ENCODE measurements around the gene NOL11. TPM values are rescaled to one million over a fixed set of nuclear protein-coding genes. Genes with fewer than 3 reads are reported as not detected.

NOL11 gene
- total and polyA plus RNA-seq, 12 donors: 21.7 to 44.8 (median 24.7) TPM

GRCh38 chr17:67675481-67675880 is 42.3 kb upstream of the NOL11 start:
- intact Hi-C loops (cut with DNase I): loop anchor here in 1 of 10 donors (10.0 kb wide), 1 partner anchor 71 kb away; no protein-coding TSS in a partner anchor
- Histone ChIP-seq H3K36me3 (peaks cover 0 to 70% (median 0%) of the 10 kb centered on the region in 9 donors), H3K27ac (peak overlapping the region in 1 of 10 donors; percentile 41), H3K27me3 (no peaks in the 10 kb centered on the region), H3K9me3 (no peaks in the 10 kb centered on the region), H3K4me3 (no peak overlapping the region), H3K4me1 (peaks cover 0 to 36% (median 11%) of the 10 kb centered on the region in 9 donors)
- WGBS, 2 donors: 54 to 58% methylated on average over 4 of the region's 4 CpGs
- DNase-seq: peak in 1 of 2 donors; percentile 23
- ATAC-seq: peak in 4 of 8 donors; percentile 53 to 72 (median 61)
- no peak for TF ChIP-seq CTCF (IDR thresholded peaks at IDR 0.05)

DNA sequence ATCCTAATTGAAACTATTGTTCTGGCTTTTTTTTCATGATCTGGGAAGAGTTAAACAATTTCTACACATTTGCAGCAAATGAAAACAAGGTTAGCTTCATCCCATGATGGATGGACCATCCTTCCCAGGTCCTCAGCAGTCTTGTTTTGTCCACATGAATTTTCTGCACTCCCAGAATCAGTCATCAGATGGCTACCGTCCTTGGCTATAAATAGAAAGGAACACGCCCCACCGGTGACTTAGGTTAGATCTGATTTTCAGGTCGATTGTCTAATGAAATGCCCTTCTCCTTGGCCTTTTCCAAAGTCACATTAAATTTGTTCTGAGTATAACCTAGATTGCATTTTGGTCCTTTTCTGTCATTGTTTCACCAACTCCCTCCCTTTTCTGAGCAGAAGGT is 41.4 kb upstream of the NOL11 start:
- no peak for TF ChIP-seq CTCF (IDR thresholded peaks at IDR 0.05)
- DNase-seq: no peak
- intact Hi-C loops (cut with DNase I): loop anchor here in 1 of 10 donors (10.0 kb wide), 1 partner anchor 72 kb away; no protein-coding TSS in a partner anchor
- peaks cover 0 to 31% (median 11%) of the 10 kb centered on the region in 9 donors for H3K4me1 ChIP-seq
- no peak for ATAC-seq
- H3K27me3 ChIP-seq: no peaks in the 10 kb centered on the region
- H3K27ac ChIP-seq: no peak overlapping the region
- H3K36me3 ChIP-seq: peaks cover 0 to 63% (median 0%) of the 10 kb centered on the region in 9 donors
- H3K4me3 ChIP-seq: no peak overlapping the region
- WGBS, 2 donors: 22 to 35% methylated on average over 4 of the region's 4 CpGs
- no peaks in the 10 kb centered on the region for H3K9me3 ChIP-seq

GRCh38 chr17:67678414-67678813 is 39.3 kb upstream of the NOL11 start:
- H3K27ac ChIP-seq: no peak overlapping the region
- 91 to 94% methylated on average over 2 of the region's 2 CpGs for WGBS, 2 donors
- H3K9me3 ChIP-seq: no peaks in the 10 kb centered on the region
- peaks cover 0 to 25% (median 11%) of the 10 kb centered on the region in 9 donors for H3K4me1 ChIP-seq
- intact Hi-C loops (cut with DNase I): loop anchor here in 1 of 10 donors (10.0 kb wide), 1 partner anchor 74 kb away; no protein-coding TSS in a partner anchor
- no peak for TF ChIP-seq CTCF (IDR thresholded peaks at IDR 0.05)
- peaks cover 0 to 45% (median 0%) of the 10 kb centered on the region in 9 donors for H3K36me3 ChIP-seq
- DNase-seq: no peak
- no peak for ATAC-seq
- no peak overlapping the region for H3K4me3 ChIP-seq
- H3K27me3 ChIP-seq: no peaks in the 10 kb centered on the region

- no peak overlapping the region for H3K4me3 ChIP-seq
- intact Hi-C loops (cut with DNase I): loop anchor here in 1 of 10 donors (10.0 kb wide), 1 partner anchor 74 kb away; no protein-coding TSS in a partner anchor
- DNase-seq: no peak
- H3K36me3 ChIP-seq: peaks cover 0 to 42% (median 0%) of the 10 kb centered on the region in 9 donors
- H3K27ac ChIP-seq: no peak overlapping the region
- H3K27me3 ChIP-seq: no peaks in the 10 kb centered on the region
- no peak for TF ChIP-seq CTCF (IDR thresholded peaks at IDR 0.05)
- no peaks in the 10 kb centered on the region for H3K9me3 ChIP-seq
- 96 to 99% methylated on average over 2 of the region's 2 CpGs for WGBS, 2 donors
- H3K4me1 ChIP-seq: peaks cover 0 to 25% (median 11%) of the 10 kb centered on the region in 9 donors
- no peak for ATAC-seq
Measured at GRCh38 chr17:67679225-67679624, 38.5 kb upstream of the NOL11 start.
